Fibroblast of lung (primary cell): ENCODE measurements around the gene AMIGO1. TPM values are rescaled to one million over a fixed set of nuclear protein-coding genes. Genes with fewer than 3 reads are reported as not detected.

ENCODE experiments used
- DNase-seq, 2 donors: peaks; one replicate each; pipeline versions ENCODE4 v3.0.0 to v3.0.0-alpha.2; 2010; ENCODE audit warnings: low read depth in 2 of 2
- H2AFZ ChIP-seq: 2 replicates; pipeline ENCODE4 v1.5.1; 2012; ENCODE audit warnings: low read length, control low read depth, inconsistent platforms
- H3K27ac ChIP-seq: 2 replicates; pipeline ENCODE4 v1.5.1; 2011; ENCODE audit warnings: low read length, control low read depth; ENCODE audit not compliant: insufficient read depth
- H3K27me3 ChIP-seq: 2 replicates; pipeline ENCODE4 v1.5.1; 2011; ENCODE audit warnings: mild to moderate bottlenecking, low read length; ENCODE audit not compliant: control insufficient read depth, insufficient read depth
- H3K36me3 ChIP-seq: 2 replicates; pipeline ENCODE4 v1.5.1; 2011; ENCODE audit warnings: low read length; ENCODE audit not compliant: control insufficient read depth, insufficient read depth
- H3K4me1 ChIP-seq: 2 replicates; pipeline ENCODE4 v1.5.1; 2011; ENCODE audit warnings: low read length; ENCODE audit not compliant: control insufficient read depth, insufficient read depth; ENCODE audit errors: extremely low read depth
- H3K4me2 ChIP-seq: 2 replicates; pipeline ENCODE4 v1.5.1; 2011; ENCODE audit warnings: low read length, control low read depth; ENCODE audit not compliant: insufficient read depth; ENCODE audit errors: extremely low read depth
- H3K4me3 ChIP-seq, 4 experiments: fragments of 200-600 bp in 1 of 4; sonication (generic) in 1 of 4; replicated peaks in 1 of 4; 2 replicates each; pipeline ENCODE4 v1.5.1; 2011 to 2016; ENCODE audit warnings: low read length in 4 of 4, low read depth in 3 of 4, mild to moderate bottlenecking in 3 of 4, control low read depth in 2 of 4, inconsistent platforms in 1 of 4, mixed read lengths in 1 of 4; ENCODE audit not compliant: insufficient read depth in 1 of 4; ENCODE audit errors: control extremely low read depth in 1 of 4
- H3K79me2 ChIP-seq: 2 replicates; pipeline ENCODE4 v1.5.1; 2012; ENCODE audit warnings: mild to moderate bottlenecking, low read length, inconsistent platforms; ENCODE audit not compliant: control insufficient read depth, insufficient read depth
- H3K9ac ChIP-seq: 2 replicates; pipeline ENCODE4 v1.5.1; 2011; ENCODE audit warnings: mild to moderate bottlenecking, low read length, control low read depth; ENCODE audit not compliant: insufficient read depth
- H3K9me3 ChIP-seq: 2 replicates; pipeline ENCODE4 v1.5.1; 2012; ENCODE audit warnings: low read depth, low read length; ENCODE audit not compliant: control insufficient read depth, insufficient read depth
- H4K20me1 ChIP-seq: 2 replicates; pipeline ENCODE4 v1.5.1; 2011; ENCODE audit warnings: low read length; ENCODE audit not compliant: control insufficient read depth, insufficient read depth; ENCODE audit errors: extremely low read depth
- EZH2 ChIP-seq: IDR thresholded peaks from 2 replicates; pipeline ENCODE4 v1.5.1; 2012; ENCODE audit warnings: low read length, control low read depth, mild to moderate bottlenecking; ENCODE audit errors: missing control alignments
- polyA plus RNA-seq, 2 donors: library from polyadenylated mRNA; depleted of rRNA in 1 of 2; stranded (reverse) in 1 of 2; unstranded in 1 of 2; fragments of >200 nt; gene quantifications; 2 replicates each; pipeline ENCODE4 v1.2.1, GENCODE V29; 2011 to 2012; ENCODE audit warnings: missing spikeins in 1 of 2
- total RNA-seq: library from RNA; depleted of rRNA; stranded (reverse); fragments of >200 nt; gene quantifications from 2 replicates; pipeline ENCODE4 v1.2.1, GENCODE V29; 2014
- TF ChIP-seq, protein P1 (sequence below), 2 donors: IDR thresholded peaks in 1 of 2; conservative IDR thresholded peaks in 1 of 2; 1 replicate in 1 of 2; 2 replicates in 1 of 2; pipeline ENCODE4 v1.5.1; 2011 to 2012; ENCODE audit warnings: low read length in 2 of 2, control low read depth in 1 of 2, inconsistent platforms in 1 of 2, low read depth in 1 of 2, mild to moderate bottlenecking in 1 of 2

Gene AMIGO1
- total and polyA plus RNA-seq, 2 donors (not counting 1 experiment from before 2014, with no cell fraction given): 0.57 to 2.5 TPM

DNA sequence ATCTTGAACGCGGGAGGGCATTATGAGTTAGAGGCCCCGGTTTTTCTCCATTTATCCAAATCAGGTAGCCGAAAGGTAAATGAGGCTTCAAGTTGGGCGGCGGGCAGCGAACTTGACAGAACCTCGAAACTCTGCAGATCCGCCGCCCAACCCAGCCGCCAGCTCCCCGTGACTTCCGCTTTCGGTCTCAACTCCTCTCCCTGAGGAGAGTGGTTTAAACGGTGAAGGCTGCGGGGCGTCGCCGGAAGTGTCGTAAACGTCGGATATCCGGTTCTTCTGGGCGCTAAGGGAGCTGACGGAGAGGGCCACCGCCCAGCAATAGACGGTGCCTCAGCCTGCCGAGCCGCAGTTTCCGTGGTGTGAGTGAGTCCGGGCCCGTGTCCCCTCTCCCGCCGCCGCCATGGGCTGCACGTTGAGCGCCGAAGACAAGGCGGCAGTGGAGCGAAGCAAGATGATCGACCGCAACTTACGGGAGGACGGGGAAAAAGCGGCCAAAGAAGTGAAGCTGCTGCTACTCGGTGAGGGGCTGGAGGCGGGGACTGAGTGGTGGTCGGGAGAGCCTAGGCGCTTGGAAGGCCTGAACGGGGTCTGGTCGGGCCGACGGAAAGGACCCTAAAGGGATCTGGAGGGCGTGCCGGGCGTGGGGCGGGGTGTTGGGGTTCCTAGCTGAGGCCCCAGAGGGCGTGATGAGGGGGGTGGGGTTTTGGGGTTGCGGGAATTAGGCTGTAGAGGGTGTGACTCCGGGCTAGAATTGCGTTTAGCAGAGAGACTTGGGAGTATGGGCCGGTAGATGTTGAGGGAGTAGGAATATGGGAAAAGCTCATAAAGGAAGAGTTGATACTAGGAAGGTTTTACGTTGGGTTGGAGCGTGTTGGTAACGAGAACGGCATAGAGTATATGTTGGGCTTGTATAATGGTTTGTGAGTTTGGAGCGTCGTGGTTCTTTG, 39.1 kb upstream of the AMIGO1 start, which contains the start of gene GNAI3:
GNAI3 (plus strand) TSS at position 295 of the 947 bp plus-strand sequence; CDS start at position 401, 106 bp downstream.
- H3K27ac ChIP-seq: peak within 1 kb of the TSS; percentile 98
- peak within 1 kb of the TSS; percentile 92 to 98 (median 96) for H3K4me3 ChIP-seq
- H3K9me3 ChIP-seq: no peaks in the 10 kb centered on the region
- peaks cover 60% of the 10 kb centered on the region for H3K79me2 ChIP-seq
- peak within 1 kb of the TSS; percentile 93 for H3K4me2 ChIP-seq
- no peaks in the 10 kb centered on the region for H3K36me3 ChIP-seq
- peaks cover 2% of the 10 kb centered on the region for H4K20me1 ChIP-seq
- H3K27me3 ChIP-seq: peaks cover 3% of the 10 kb centered on the region
- DNase-seq: peak; percentile 96
- H3K9ac ChIP-seq: peak within 1 kb of the TSS; percentile 98
- H3K4me1 ChIP-seq: peaks cover 5% of the 10 kb centered on the region
- TF ChIP-seq, protein P1, sequence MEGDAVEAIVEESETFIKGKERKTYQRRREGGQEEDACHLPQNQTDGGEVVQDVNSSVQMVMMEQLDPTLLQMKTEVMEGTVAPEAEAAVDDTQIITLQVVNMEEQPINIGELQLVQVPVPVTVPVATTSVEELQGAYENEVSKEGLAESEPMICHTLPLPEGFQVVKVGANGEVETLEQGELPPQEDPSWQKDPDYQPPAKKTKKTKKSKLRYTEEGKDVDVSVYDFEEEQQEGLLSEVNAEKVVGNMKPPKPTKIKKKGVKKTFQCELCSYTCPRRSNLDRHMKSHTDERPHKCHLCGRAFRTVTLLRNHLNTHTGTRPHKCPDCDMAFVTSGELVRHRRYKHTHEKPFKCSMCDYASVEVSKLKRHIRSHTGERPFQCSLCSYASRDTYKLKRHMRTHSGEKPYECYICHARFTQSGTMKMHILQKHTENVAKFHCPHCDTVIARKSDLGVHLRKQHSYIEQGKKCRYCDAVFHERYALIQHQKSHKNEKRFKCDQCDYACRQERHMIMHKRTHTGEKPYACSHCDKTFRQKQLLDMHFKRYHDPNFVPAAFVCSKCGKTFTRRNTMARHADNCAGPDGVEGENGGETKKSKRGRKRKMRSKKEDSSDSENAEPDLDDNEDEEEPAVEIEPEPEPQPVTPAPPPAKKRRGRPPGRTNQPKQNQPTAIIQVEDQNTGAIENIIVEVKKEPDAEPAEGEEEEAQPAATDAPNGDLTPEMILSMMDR (conservative IDR thresholded peaks at IDR 0.05 in 1 of 2, IDR thresholded peaks at IDR 0.05 in 1 of 2; ENCODE audit: low read depth in 1 of 2, low read length in 2 of 2): no peak
- no peak for TF ChIP-seq EZH2
- peak within 1 kb of the TSS; percentile 87 for H2AFZ ChIP-seq

DNA sequence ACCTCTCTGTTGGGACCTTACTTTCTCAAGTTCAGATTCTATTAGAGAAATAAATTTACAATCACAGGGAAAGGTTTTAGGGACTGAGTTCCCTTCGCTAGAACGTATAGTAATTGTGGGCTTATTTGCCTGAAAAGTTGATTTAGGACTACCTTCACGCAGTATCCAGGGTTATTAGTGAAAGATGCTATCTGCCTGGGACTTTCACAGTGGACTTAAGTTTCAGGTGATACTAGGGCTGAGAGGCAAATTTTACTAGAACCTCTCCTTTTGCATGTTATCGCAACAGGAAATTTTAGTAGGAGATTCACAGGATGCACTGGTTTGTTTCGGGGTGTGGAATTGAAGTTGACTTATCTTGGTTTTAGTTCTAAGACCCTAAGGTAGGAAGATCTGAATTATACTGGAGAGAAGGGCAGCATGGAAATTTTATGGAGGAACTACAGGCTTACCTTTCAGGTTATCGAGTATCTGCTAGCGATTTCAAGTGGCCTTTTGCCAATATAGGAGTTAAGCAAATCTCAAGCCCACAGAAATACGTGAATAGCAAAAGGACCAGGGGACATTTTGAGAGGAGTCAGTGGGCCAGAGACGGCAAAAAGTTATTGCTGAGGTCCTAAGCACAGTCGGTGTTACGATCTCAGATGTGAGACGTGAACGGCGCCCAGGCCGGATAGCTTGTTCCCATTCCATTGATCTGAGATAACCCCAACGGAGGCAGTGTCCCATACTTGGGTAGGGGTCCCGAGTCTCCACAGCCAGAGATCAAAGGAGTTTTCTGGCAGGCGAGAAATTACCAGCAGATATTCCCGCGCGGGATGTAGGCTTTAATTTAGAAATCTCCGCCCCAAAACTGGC, 38.2 kb upstream of the AMIGO1 start:
- Histone ChIP-seq H3K9ac (peak overlapping the region; percentile 98), H3K4me1 (peaks cover 5% of the 10 kb centered on the region), H3K36me3 (no peaks in the 10 kb centered on the region), H2AFZ (no peak overlapping the region), H3K27me3 (peaks cover 3% of the 10 kb centered on the region), H3K4me2 (peak overlapping the region; percentile 90), H3K4me3 (peak overlapping the region; percentile 92 to 98 (median 96)), H4K20me1 (peaks cover 2% of the 10 kb centered on the region), H3K9me3 (no peaks in the 10 kb centered on the region), H3K79me2 (peaks cover 51% of the 10 kb centered on the region), H3K27ac (peak overlapping the region; percentile 98)
- peak; percentile 25 to 31 for DNase-seq
- no peak for TF ChIP-seq EZH2
- TF ChIP-seq, protein P1 (conservative IDR thresholded peaks at IDR 0.05 in 1 of 2, IDR thresholded peaks at IDR 0.05 in 1 of 2; ENCODE audit: low read depth in 1 of 2, low read length in 2 of 2): no peak
